Activated CD4-positive, alpha-beta T cell treated with anti-CD3 and anti-CD28 coated beads for 1 hour (primary cell): ENCODE data around the gene JTB.
A peak's percentile ranks its signal among the peaks of the same experiment; 100 is the strongest.

Source experiments
- DNase-seq: peaks from one replicate; pipeline ENCODE4 v3.0.0-alpha.2; 2020

Gene JTB

GRCh38 chr1:153978274-153978909 lies 918 bp upstream of the JTB start:
- DNase-seq = no peak

GRCh38 chr1:153976819-153977249 lies 640 bp downstream of the JTB start:
- DNase-seq = no peak

GRCh38 chr1:153973525-153973924 lies 3.9 kb downstream of the JTB start:
- DNase-seq = no peak

GRCh38 chr1:153973071-153973470 lies 4.4 kb downstream of the JTB start:
- no peak for DNase-seq

- no peak for DNase-seq
These were observed 7.1 kb downstream of the JTB start for GRCh38 chr1:153970346-153970745.

DNA sequence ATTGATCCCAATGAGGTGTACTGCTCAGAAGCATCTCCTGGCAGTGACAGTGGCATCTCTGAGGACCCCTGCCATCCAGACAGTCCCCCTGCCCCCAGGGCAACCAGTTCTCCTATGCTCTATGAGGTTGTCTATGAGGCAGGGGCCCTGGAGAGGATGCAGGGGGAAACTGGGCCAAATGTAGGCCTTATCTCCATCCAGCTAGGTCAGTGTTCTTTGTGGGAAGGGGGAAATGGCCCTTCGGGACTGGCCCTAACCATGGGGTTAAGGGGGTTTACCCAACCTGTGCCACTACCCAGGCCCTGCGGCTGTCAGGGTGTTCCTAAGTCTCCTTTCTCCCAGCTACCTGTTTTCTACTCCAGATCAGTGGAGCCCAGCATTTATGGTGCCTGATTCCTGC lies 8.5 kb downstream of the JTB start:
- DNase-seq = no peak

DNA sequence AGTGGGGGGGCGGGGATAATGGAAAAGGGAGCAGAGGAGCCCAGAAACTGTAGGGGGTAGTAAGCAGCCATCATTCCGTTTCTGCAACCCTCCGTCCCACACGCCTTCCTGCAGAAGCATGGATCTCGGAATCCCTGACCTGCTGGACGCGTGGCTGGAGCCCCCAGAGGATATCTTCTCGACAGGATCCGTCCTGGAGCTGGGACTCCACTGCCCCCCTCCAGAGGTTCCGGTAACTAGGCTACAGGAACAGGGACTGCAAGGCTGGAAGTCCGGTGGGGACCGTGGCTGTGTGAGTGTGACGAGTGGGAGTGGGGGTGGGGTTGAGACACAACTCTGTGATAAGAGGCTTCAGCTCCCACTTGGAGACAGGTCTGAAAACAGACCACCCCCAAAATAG lies 9.1 kb downstream of the JTB start:
- no peak for DNase-seq

- DNase-seq = no peak
These were observed 9.5 kb downstream of the JTB start for GRCh38 chr1:153968000-153968363.

GRCh38 chr1:153967107-153967999 lies 10.1 kb downstream of the JTB start, which contains the start of gene CREB3L4:
Gene CREB3L4 (plus strand): TSS chr1:153967902. CDS start chr1:153968526, 624 bp downstream.
- peak; percentile 68 for DNase-seq

GRCh38 chr1:153963850-153964331 lies 13.6 kb downstream of the JTB start:
- DNase-seq = no peak

DNA sequence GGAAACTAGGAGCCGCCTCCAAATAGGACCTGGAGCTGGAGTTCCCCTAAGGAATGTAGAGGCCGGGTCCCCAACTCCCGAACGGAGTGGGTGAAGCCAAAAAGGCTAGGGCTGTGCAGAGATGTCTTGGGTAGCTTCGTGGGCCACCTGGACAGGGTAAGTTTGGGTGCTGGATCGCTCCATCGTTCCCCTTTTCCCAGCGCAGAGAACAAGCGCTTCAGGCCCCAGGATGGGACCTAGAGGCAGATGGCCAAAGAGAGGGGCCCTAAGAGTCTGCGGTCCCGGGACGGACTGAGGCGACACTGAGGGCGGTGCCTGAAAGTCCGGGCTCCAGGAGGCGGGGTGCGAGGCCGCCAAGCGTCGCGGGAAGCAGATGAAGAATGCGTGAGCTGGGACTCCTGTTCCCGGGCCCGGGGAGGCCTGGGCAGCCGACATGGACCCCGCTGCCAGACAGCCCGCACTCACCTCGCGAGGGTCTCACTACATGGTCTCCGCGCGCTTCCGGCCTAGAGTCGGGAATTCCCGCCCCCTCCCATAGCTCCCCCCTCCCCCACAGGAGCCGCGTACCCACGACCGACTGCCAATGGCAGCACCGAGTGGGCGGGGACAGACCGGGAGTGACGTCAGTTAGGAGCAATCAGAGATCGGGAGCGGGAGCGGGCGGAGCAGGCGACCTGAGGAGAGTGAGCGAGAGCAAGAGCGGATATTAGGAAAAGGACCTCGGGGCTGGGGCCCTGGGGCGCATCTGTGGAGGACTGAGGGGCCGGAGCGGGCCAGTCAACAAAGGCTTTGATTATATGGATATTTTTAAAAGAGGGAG lies 14.2 kb downstream of the JTB start, which contains the start of gene SLC39A1:
TSS of gene SLC39A1 (minus strand) at position 508 of the 820 bp plus-strand sequence. CDS start 822 bp downstream, outside the sequence.
- DNase-seq = peak; percentile 86

DNA sequence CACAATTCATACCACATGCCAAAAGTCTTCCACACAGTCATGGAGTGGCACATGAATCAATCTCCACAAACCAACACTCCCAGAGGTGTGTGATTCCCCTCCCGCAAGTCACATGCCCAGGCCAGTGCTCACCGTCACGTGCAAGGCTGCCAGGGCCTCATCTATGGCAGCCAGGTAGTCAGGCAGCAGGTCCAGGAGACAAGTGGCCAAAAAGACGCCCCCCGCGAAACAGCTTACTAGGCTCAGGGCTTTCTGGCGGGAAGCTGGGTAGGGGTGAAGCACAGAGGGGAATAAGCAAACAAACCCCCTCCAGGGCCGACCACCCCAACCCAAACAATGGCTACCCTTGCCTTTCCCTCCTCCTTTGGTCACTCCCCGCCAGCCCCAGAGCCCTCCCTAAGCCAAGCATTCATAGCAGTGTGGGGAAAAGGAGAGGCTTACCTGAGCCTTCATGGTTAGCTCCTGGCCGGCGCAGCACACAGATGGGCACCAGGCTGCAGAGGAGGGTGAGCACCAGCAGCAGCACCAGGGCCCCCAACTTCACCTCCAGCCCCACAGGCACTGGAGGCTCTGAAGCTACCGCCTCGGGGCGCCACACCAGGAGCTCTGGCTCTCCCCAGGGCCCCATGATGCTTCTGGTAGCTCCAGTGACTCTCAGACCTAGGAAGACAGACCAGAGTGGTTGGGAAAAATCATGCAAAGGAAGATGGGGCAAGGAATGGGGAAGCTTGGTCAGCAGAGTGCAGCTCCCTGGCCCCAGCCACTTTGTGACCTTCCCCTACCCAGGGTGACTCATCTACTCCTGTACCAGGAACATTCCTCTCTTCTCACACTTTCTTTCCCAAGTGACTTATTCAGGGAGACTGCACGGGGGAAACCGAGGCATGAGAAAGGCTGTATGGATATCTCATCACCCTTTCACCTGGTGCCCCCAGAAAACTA lies 15.1 kb downstream of the JTB start:
- DNase-seq = no peak

- no peak for DNase-seq
These were observed 16.1 kb downstream of the JTB start for GRCh38 chr1:153961421-153961820.

DNA sequence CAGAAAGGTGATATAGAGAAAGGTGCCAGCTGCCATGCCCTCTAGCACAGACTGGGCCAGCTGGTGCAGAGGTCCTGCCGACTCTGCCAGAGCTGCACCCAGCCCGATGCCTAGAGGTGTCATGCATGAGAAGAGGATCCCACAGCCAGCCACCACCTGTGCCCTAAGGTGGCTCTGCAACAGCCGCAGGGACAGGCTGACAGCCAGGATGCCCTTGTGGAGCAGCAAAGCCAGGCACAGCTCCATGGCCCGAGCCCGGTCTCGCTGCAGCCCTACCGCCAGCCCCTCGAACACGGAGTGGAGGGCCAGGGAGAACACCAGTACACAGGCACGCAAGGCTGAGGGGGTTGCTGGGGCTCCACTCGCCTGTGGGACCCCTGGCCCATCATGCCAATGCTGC lies 17.3 kb downstream of the JTB start:
- DNase-seq = no peak

DNA sequence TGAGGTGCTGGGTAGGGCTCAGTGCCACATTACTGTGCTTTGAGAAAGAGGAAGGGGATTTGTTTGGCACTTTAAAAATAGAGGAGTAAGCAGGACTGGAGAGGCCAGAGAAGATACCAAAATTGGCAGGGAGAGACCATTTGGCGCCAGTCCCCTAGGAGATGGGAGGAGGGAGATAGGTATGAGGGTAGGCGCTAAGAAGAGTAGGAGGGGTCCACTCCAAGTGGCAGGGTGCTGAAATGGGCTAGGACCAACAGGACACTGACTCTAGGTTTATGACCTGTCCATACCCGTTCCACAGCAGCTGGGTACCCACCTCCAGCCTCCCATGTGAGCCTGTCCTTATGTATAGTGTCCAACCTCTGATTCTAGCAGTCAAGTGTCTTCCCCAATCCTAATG lies 18.0 kb downstream of the JTB start:
- DNase-seq = no peak

DNA sequence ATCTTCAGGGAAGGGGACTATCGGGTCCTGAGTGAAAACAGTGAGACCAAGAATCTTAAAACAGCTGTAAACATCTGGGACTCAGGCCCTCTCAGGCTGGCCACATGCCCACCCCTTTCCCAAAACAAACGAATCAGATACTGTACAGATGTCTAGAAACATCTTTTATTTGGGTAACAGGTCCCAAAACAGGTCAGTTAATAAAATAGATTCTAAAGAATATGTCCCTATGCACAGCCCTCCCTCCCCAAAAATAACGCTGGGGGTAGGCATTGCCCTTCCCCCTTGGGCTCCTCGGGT lies 18.6 kb downstream of the JTB start:
- DNase-seq = no peak

DNA sequence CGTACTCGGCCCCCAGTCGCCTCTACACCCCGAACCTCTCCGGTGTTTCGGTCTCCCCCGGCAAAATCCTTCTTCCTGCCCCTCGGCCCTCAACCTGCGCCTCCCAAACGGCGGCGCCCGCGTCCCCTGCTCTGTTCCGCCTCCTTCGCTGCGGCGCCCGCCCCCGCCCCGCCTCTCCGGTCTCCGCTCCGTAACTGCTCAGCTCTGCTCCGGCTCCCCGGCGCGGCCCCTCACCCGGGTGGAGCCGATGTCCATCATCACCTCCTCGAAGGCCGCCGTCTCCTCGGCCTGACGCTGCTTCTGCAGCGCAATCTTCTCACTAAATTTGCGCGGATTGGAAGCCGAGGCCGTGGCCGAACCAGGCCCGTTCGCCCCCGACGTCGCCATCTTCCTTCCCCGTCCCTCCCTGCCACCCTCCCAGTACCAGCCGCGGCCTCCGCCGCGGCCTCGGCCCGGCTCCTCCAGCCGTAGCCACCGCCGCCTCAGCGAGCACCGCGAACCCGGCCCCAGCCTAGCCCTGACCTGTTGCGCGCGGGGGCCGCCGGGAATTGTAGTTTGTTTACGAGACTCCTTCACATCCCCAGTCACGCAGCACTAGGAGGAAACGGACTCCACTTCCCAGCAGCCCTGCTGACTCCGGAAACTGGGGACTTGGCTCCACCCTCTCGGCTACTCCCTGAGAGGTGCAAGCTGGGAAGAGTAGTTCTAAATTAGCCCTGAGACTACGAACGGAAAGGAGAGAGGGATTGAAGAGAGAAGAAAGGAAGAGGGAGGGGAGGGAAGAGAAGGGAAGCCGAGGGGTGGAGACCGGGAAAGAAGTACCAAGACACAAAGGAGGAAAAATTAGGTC lies 19.1 kb downstream of the JTB start, which contains the start of gene CRTC2:
TSS of gene CRTC2 (minus strand) at position 502 of the 850 bp plus-strand sequence. CDS start at position 387, 115 bp downstream.
- peak; percentile 94 for DNase-seq

GRCh38 chr1:153957744-153958110 lies 19.7 kb downstream of the JTB start:
- peak; percentile 15 for DNase-seq

GRCh38 chr1:153956997-153957715 lies 20.3 kb downstream of the JTB start:
- no peak for DNase-seq

DNA sequence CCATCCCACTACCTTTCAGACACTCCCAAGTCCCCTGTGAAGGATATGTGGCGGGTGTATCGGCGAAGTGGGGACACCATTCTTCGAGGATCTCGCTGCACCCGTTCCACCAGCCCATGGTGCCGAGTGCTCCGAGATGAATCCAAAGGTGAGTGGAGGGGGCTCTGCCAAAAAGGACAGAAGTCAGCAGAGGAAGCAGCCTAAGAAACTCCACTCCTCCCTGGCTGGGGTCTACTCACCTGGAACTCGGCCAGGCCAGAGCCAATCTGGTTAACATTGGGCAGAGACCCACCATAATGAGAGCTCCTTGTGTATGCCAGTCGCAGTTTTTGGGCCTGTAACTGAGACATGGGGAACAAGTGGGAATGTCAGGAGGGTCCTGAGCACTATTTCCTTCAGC lies 22.6 kb downstream of the JTB start:
- DNase-seq = no peak
